GM13977 (cell line): ENCODE measurements around the gene ZNF592.
"Not testable (repeated sequence)": the region's sequence is repeated elsewhere in the genome, so short reads cannot be mapped to it uniquely, and the experiment has no call there.

ENCODE experiments used
- DNase-seq: peaks from one replicate; pipeline ENCODE4 v3.0.0; 2012; ENCODE audit warnings: low spot score
- CTCF ChIP-seq: IDR thresholded peaks from 2 replicates; pipeline ENCODE4 v1.5.1; 2012; ENCODE audit warnings: mild to moderate bottlenecking, control low read depth; ENCODE audit not compliant: insufficient read depth; ENCODE audit errors: extremely low read depth, missing control alignments
- in situ Hi-C: fragments of 300-500 bp; cut with MboI; formaldehyde crosslinking; loops from one replicate; pipeline ENCODE4 v1.12.0; 2022; ENCODE audit warnings: low sequenced_read_pairs, low pct_unique_long_range_greater_than_20kb, mixed read lengths, inconsistent platforms; ENCODE audit not compliant: unreplicated experiment

Gene ZNF592

DNA sequence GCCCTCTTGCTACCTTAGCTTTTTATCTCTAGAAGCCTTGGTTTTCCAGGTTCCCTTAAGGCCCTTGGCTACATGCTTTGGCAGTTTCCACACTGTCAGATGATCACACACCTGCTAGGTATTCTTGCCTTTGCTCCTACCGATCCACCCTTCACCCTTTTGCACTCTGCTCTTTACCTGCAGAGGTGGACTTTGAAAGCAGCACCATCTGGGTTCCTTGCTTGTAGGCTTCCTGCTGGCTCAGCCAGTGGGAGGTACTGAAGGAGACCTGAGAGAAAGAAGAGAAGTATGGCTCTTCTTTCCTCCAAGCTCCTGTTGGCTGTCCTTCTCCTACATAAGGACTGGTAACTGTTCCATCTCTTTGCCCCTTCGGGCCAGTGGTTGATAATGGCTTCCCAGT is 7.3 kb upstream of the ZNF592 start:
- DNase-seq, result no peak
- no peak for TF ChIP-seq CTCF
- in situ Hi-C loops, result no loop called here

DNA sequence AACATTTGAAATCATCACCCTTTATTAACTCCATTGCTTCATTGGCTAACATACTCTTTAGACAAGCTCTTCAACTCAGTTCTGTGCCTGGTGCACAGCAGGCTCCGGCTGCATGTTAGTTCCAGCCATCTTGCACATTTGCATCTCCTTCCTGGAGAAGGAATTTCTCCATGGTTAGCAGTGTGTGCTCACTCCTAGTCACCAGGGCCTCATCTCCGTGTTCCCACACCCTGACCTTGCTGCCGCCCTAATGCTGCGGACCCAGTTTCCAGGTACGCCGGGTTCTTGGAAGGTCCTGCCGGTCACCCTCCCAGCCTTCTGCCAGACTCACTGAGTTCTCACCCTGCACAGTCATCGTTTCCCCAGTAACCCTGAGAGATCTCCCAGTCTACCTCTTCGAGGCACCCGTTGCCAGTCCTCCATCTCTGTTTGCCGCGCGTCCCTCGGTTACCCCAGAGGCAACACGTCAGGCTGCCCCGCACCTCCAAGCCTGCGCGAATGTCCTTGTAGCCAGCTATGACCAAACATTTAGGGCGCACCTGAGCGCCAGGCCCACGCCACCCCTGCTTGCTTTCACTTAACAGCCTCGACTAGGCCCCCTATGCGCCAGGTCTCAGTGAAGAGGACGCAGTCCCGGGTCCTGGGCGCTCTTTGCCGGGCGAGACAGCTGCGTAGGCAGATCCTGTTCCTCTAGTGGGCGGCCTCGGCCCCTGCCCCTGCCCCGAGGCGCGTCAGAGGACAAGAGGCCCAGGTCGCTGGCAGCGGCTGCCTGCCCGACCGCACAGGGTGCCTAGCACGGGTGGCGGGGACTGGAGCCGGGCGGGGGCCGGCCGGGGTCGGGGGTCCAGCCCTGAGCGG is 747 bp upstream of the ZNF592 start:
- in situ Hi-C loops, result no loop called here
- no peak for TF ChIP-seq CTCF
- DNase-seq, result peak; percentile 54

DNA sequence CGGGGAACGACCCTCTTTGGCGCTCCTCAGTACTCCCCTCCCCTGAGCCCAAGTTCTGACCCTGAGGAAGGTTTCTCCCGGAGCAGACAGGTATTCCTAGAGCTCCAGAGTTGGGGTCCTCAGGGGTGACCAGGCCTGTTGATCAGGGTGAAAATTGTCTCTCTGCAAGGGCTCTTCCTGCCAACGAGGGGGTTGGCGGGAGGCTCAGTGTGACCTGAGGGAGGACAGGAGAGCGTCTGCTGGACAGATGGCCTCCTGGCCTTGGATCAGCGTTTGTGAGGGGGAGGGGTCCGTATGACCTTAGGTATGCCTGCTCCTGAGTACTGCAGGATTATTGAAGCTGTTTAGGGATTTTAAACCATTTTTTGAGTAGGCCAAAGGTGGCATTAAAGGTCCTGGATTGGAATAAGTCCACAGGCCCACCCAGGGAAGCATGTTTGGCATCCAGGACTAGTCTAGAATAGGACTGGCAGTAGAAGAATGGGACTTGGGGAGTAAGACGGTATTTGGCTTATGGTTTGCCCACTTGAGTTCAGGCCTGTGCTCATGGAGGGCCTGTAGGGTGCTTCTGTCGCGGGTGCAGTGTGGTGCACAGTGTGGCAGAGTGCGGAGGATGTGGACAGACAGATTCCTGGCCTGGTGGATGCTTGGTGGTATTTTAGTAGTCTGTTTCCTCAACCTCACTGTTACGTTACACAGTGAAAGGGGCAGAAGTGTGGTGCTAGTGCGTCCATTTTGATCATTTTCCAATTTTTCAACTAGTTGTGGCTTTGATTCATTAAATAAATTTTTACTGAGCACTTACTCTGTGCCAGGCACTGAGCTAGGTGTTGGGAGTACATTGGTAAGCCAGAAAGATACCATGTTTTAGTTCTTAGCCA is 959 bp downstream of the ZNF592 start:
- no peak for TF ChIP-seq CTCF
- no peak for DNase-seq
- in situ Hi-C loops, result no loop called here

- DNase-seq, result peak; percentile 54
- in situ Hi-C loops, result no loop called here
- no peak for TF ChIP-seq CTCF
These were observed 2.2 kb downstream of the ZNF592 start for GRCh38 chr15:84750583-84751092.

- DNase-seq, in situ Hi-C loops: not testable (repeated sequence)
These were observed 3.3 kb downstream of the ZNF592 start for GRCh38 chr15:84751721-84752120.

- in situ Hi-C loops, result no loop called here
These were observed 3.8 kb downstream of the ZNF592 start for GRCh38 chr15:84752195-84752594.

More at GRCh38 chr15:84752195-84752594, 3.8 kb downstream of the ZNF592 start:
- no peak for DNase-seq
- no peak for TF ChIP-seq CTCF
